Naive thymus-derived CD4-positive, alpha-beta T cell (primary cell): ENCODE measurements around the gene CDH23. TPM values are rescaled to one million over a fixed set of nuclear protein-coding genes. Genes with fewer than 3 reads are reported as not detected.

Source experiments
- ATAC-seq: fragments of 150-1000 bp; cut with Tn5 transposase; 2 replicates; pipeline ENCODE4 v1.10.0; 2021; ENCODE audit warnings: mild to moderate bottlenecking, moderate library complexity
- CTCF ChIA-PET: fragments of 350-600 bp; sonication (Branson Sonifier 250); formaldehyde crosslinking; loops from one replicate; lab custom pipeline; 2021; ENCODE audit warnings: antibody characterized with exemption; lab: Charles Lee
- POLR2A ChIA-PET: fragments of 350-600 bp; sonication (Branson Sonifier 250); formaldehyde crosslinking; loops from one replicate; lab custom pipeline; 2021; ENCODE audit warnings: antibody characterized with exemption, inconsistent platforms; lab: Charles Lee
- DNase-seq, 9 donors: peaks; one replicate each; pipeline versions ENCODE4 v3.0.0 to v3.0.0-alpha.2; 2020 to 2022; ENCODE audit warnings: mixed read lengths in 1 of 9
- H3K27ac ChIP-seq: one replicate; pipeline ENCODE4 v1.7.0; 2013; ENCODE audit warnings: mild to moderate bottlenecking, low read depth, low read length, moderate library complexity
- H3K27me3 ChIP-seq, 2 donors: one replicate each; pipeline ENCODE4 v1.7.0; 2013; ENCODE audit warnings: low read length in 2 of 2, mild to moderate bottlenecking in 2 of 2, moderate library complexity in 2 of 2; ENCODE audit not compliant: control insufficient read depth in 2 of 2, insufficient read depth in 2 of 2
- H3K36me3 ChIP-seq, 3 experiments: 1 replicate in 2 of 3; 2 replicates in 1 of 3; pipeline ENCODE4 v1.7.0; 2013; ENCODE audit warnings: low read length in 3 of 3, mild to moderate bottlenecking in 3 of 3, moderate library complexity in 1 of 3; ENCODE audit not compliant: insufficient read depth in 3 of 3, control insufficient read depth in 2 of 3
- H3K4me1 ChIP-seq, 2 donors: one replicate each; pipeline ENCODE4 v1.7.0; 2013; ENCODE audit warnings: low read length in 2 of 2, mild to moderate bottlenecking in 2 of 2, moderate library complexity in 1 of 2; ENCODE audit not compliant: control insufficient read depth in 2 of 2, insufficient read depth in 2 of 2
- H3K4me3 ChIP-seq: 2 replicates; pipeline ENCODE4 v1.7.0; 2013; ENCODE audit warnings: mild to moderate bottlenecking, low read length
- H3K9me3 ChIP-seq, 3 experiments: 1 replicate in 2 of 3; 2 replicates in 1 of 3; pipeline ENCODE4 v1.7.0; 2013; ENCODE audit warnings: low read length in 3 of 3; ENCODE audit not compliant: control insufficient read depth in 2 of 3
- H3K27ac Mint-ChIP-seq, 9 donors: one replicate each; pipeline ENCODE4 v1.8.0; 2020 to 2022; ENCODE audit warnings: mixed read lengths in 9 of 9, mild to moderate bottlenecking in 8 of 9, moderate library complexity in 5 of 9, inconsistent platforms in 2 of 9
- H3K27me3 Mint-ChIP-seq, 5 donors: one replicate each; pipeline ENCODE4 v1.8.0; 2021 to 2022; ENCODE audit warnings: mixed read lengths in 5 of 5, mild to moderate bottlenecking in 1 of 5
- H3K36me3 Mint-ChIP-seq, 5 donors: one replicate each; pipeline ENCODE4 v1.8.0; 2020 to 2022; ENCODE audit warnings: mixed read lengths in 5 of 5, mild to moderate bottlenecking in 3 of 5, inconsistent platforms in 1 of 5
- H3K4me1 Mint-ChIP-seq, 7 donors: one replicate each; pipeline ENCODE4 v1.8.0; 2020 to 2022; ENCODE audit warnings: mixed read lengths in 7 of 7, mild to moderate bottlenecking in 3 of 7, inconsistent platforms in 1 of 7
- H3K4me3 Mint-ChIP-seq, 10 donors: one replicate each; pipeline ENCODE4 v1.8.0; 2020 to 2022; ENCODE audit warnings: mild to moderate bottlenecking in 10 of 10, mixed read lengths in 10 of 10, moderate library complexity in 6 of 10, inconsistent platforms in 2 of 10
- H3K9me3 Mint-ChIP-seq, 11 donors: one replicate each; pipeline ENCODE4 v1.8.0; 2020 to 2022; ENCODE audit warnings: mixed read lengths in 11 of 11, mild to moderate bottlenecking in 4 of 11, inconsistent platforms in 1 of 11, moderate library complexity in 1 of 11
- intact Hi-C, 2 donors: fragments of 100-400 bp; cut with micrococcal nuclease; formaldehyde crosslinking; loops; one replicate each; pipeline ENCODE4 v1.15.1; 2023
- polyA plus RNA-seq, 2 donors: library from polyadenylated mRNA; unstranded; fragments of 300-500 nt; fragmentation: Illumina TruSeq; gene quantifications; one replicate each; pipeline ENCODE4 v1.2.3, GENCODE V29; 2021
- total RNA-seq, 6 experiments: library from RNA in 5 of 6; stranded (reverse) in 5 of 6; gene quantifications; 1 replicate in 5 of 6; 2 replicates in 1 of 6; pipeline ENCODE4 v1.2.3 and lab custom pipeline; 2021 to 2026

CDH23 gene
- total and polyA plus RNA-seq, 7 experiments from 2014 or later = 1.1 to 18.3 (median 7.9) TPM

- no peaks in the 10 kb centered on the region for H3K9me3 Mint-ChIP-seq
- no peaks in the 10 kb centered on the region for H3K27me3 Mint-ChIP-seq
- intact Hi-C loops = loop anchor here in 1 of 2 donors (2.0 kb wide), 1 partner anchor 241 kb away; no protein-coding TSS in a partner anchor
- H3K36me3 Mint-ChIP-seq = no peaks in the 10 kb centered on the region
- Histone ChIP-seq H3K36me3 (no peaks in the 10 kb centered on the region), H3K27me3 (no peaks in the 10 kb centered on the region), H3K9me3 (no peaks in the 10 kb centered on the region), H3K4me1 (no peaks in the 10 kb centered on the region), H3K4me3 (no peak overlapping the region), H3K27ac (no peak overlapping the region)
- H3K4me3 Mint-ChIP-seq = no peak overlapping the region
- ChIA-PET POLR2A (no interaction called here), CTCF (interaction anchor here (0.6 to 4.7 kb wide), 6 partner anchors 15 to 258 kb away, joined by 3 to 64 read pairs (median 6); partner anchors contain the start of gene SLC29A3)
- DNase-seq (no peak), ATAC-seq (no peak)
- H3K4me1 Mint-ChIP-seq = peaks cover 0 to 4% (median 0%) of the 10 kb centered on the region in 7 donors
- H3K27ac Mint-ChIP-seq = no peak overlapping the region
Measured at GRCh38 chr10:71571460-71572175, 174.9 kb downstream of the CDH23 start.

- Histone ChIP-seq H3K36me3 (no peaks in the 10 kb centered on the region), H3K9me3 (no peaks in the 10 kb centered on the region), H3K4me3 (no peak overlapping the region), H3K27me3 (no peaks in the 10 kb centered on the region), H3K27ac (no peak overlapping the region), H3K4me1 (no peaks in the 10 kb centered on the region)
- DNase-seq (no peak), ATAC-seq (no peak)
- peaks cover 0 to 4% (median 0%) of the 10 kb centered on the region in 7 donors for H3K4me1 Mint-ChIP-seq
- no peaks in the 10 kb centered on the region for H3K36me3 Mint-ChIP-seq
- no peaks in the 10 kb centered on the region for H3K9me3 Mint-ChIP-seq
- no peak overlapping the region for H3K4me3 Mint-ChIP-seq
- H3K27ac Mint-ChIP-seq = no peak overlapping the region
- ChIA-PET CTCF (no interaction called here), POLR2A (no interaction called here)
- intact Hi-C loops = no loop called here
- no peaks in the 10 kb centered on the region for H3K27me3 Mint-ChIP-seq
Measured at GRCh38 chr10:71572962-71573361, 176.2 kb downstream of the CDH23 start.

- intact Hi-C loops = no loop called here
- H3K4me3 Mint-ChIP-seq = no peak overlapping the region
- no peak overlapping the region for H3K27ac ChIP-seq
- DNase-seq = no peak
- H3K4me1 ChIP-seq = no peaks in the 10 kb centered on the region
- H3K4me1 Mint-ChIP-seq = peaks cover 0 to 4% (median 0%) of the 10 kb centered on the region in 7 donors
- no peaks in the 10 kb centered on the region for H3K27me3 ChIP-seq
- no peaks in the 10 kb centered on the region for H3K9me3 Mint-ChIP-seq
- ATAC-seq = no peak
- H3K36me3 ChIP-seq = no peaks in the 10 kb centered on the region
- POLR2A ChIA-PET = no interaction called here
- no peak overlapping the region for H3K27ac Mint-ChIP-seq
- CTCF ChIA-PET = no interaction called here
- no peak overlapping the region for H3K4me3 ChIP-seq
- no peaks in the 10 kb centered on the region for H3K9me3 ChIP-seq
- H3K27me3 Mint-ChIP-seq = no peaks in the 10 kb centered on the region
- no peaks in the 10 kb centered on the region for H3K36me3 Mint-ChIP-seq
Measured at GRCh38 chr10:71573562-71574518, 177.1 kb downstream of the CDH23 start.

- no peak for ATAC-seq
- no peaks in the 10 kb centered on the region for H3K9me3 Mint-ChIP-seq
- no peak for DNase-seq
- Histone ChIP-seq H3K27me3 (no peaks in the 10 kb centered on the region), H3K27ac (no peak overlapping the region), H3K4me3 (no peak overlapping the region), H3K36me3 (no peaks in the 10 kb centered on the region), H3K4me1 (no peaks in the 10 kb centered on the region), H3K9me3 (no peaks in the 10 kb centered on the region)
- H3K36me3 Mint-ChIP-seq = no peaks in the 10 kb centered on the region
- intact Hi-C loops = no loop called here
- H3K4me3 Mint-ChIP-seq = no peak overlapping the region
- peaks cover 0 to 3% (median 0%) of the 10 kb centered on the region in 7 donors for H3K4me1 Mint-ChIP-seq
- H3K27me3 Mint-ChIP-seq = no peaks in the 10 kb centered on the region
- H3K27ac Mint-ChIP-seq = no peak overlapping the region
- POLR2A ChIA-PET = no interaction called here
- CTCF ChIA-PET = no interaction called here
Measured at GRCh38 chr10:71575451-71575850, 178.7 kb downstream of the CDH23 start.

GRCh38 chr10:71575934-71576801, 179.4 kb downstream of the CDH23 start:
- no peak for ATAC-seq
- Histone ChIP-seq H3K4me1 (no peaks in the 10 kb centered on the region), H3K27me3 (no peaks in the 10 kb centered on the region), H3K36me3 (no peaks in the 10 kb centered on the region), H3K9me3 (no peaks in the 10 kb centered on the region), H3K4me3 (no peak overlapping the region), H3K27ac (no peak overlapping the region)
- Mint-ChIP-seq H3K9me3 (no peaks in the 10 kb centered on the region), H3K27ac (no peak overlapping the region), H3K36me3 (no peaks in the 10 kb centered on the region), H3K4me3 (no peak overlapping the region), H3K27me3 (no peaks in the 10 kb centered on the region), H3K4me1 (no peaks in the 10 kb centered on the region)
- ChIA-PET POLR2A (no interaction called here), CTCF (no interaction called here)
- DNase-seq = no peak
- intact Hi-C loops = no loop called here

GRCh38 chr10:71576842-71577241, 180.1 kb downstream of the CDH23 start:
- no peaks in the 10 kb centered on the region for H3K9me3 ChIP-seq
- POLR2A ChIA-PET = no interaction called here
- H3K9me3 Mint-ChIP-seq = no peaks in the 10 kb centered on the region
- CTCF ChIA-PET = no interaction called here
- H3K4me1 Mint-ChIP-seq = no peaks in the 10 kb centered on the region
- no peak overlapping the region for H3K27ac ChIP-seq
- H3K4me3 ChIP-seq = no peak overlapping the region
- no peaks in the 10 kb centered on the region for H3K27me3 ChIP-seq
- ATAC-seq (no peak), DNase-seq (no peak)
- H3K27me3 Mint-ChIP-seq = no peaks in the 10 kb centered on the region
- no peaks in the 10 kb centered on the region for H3K36me3 ChIP-seq
- intact Hi-C loops = no loop called here
- no peak overlapping the region for H3K27ac Mint-ChIP-seq
- H3K36me3 Mint-ChIP-seq = no peaks in the 10 kb centered on the region
- H3K4me1 ChIP-seq = no peaks in the 10 kb centered on the region
- no peak overlapping the region for H3K4me3 Mint-ChIP-seq
